22Rv1 (cell line): Measurements from ENCODE around the gene GOLGA7B.

Source experiments
- ZFX ChIP-seq: fragments of 450-650 bp; IDR thresholded peaks from 2 replicates; pipeline ENCODE4 v1.6.1; 2017; ENCODE audit warnings: antibody characterized with exemption, borderline replicate concordance
- TF ChIP-seq, protein P1 (sequence below): fragments of 450-650 bp; IDR thresholded peaks from 2 replicates; pipeline ENCODE4 v1.5.1; 2017; ENCODE audit warnings: mild to moderate bottlenecking

DNA sequence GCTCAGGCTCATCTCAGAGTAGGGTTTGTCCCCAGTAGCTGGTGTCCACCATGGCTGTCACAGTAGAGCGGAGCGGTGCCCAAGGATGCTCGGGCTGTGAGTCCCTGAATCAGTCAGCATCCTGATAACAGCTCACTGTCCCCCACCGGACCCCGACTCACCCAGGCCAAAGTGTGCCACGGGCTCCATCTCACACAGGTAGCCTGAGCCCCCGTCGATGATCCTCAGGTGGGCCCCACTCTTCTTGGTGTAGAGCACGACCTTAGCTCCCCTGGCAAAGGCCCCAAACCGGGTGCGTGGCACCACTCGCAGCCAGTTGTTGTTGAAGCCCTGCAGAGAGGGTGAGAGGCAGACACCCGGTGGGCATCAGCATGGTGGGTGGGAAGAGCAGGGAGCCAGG lies 45.4 kb downstream of the GOLGA7B start:
- TF ChIP-seq, protein P1, sequence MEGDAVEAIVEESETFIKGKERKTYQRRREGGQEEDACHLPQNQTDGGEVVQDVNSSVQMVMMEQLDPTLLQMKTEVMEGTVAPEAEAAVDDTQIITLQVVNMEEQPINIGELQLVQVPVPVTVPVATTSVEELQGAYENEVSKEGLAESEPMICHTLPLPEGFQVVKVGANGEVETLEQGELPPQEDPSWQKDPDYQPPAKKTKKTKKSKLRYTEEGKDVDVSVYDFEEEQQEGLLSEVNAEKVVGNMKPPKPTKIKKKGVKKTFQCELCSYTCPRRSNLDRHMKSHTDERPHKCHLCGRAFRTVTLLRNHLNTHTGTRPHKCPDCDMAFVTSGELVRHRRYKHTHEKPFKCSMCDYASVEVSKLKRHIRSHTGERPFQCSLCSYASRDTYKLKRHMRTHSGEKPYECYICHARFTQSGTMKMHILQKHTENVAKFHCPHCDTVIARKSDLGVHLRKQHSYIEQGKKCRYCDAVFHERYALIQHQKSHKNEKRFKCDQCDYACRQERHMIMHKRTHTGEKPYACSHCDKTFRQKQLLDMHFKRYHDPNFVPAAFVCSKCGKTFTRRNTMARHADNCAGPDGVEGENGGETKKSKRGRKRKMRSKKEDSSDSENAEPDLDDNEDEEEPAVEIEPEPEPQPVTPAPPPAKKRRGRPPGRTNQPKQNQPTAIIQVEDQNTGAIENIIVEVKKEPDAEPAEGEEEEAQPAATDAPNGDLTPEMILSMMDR: no peak
- no peak for TF ChIP-seq ZFX
